GM18867 (cell line): ENCODE results near the gene ADAMTS14.

Experiments
- ATAC-seq: cut with Tn5 transposase; IDR thresholded peaks from one replicate; pipeline ENCODE4 v1.9.1; 2021; ENCODE audit warnings: mild to moderate bottlenecking, moderate library complexity; ENCODE audit not compliant: unreplicated experiment

ADAMTS14 gene

GRCh38 chr10:70688828-70689227, 16.5 kb downstream of the ADAMTS14 start:
- ATAC-seq = no peak

- no peak for ATAC-seq
Observed at GRCh38 chr10:70689661-70690060, 17.4 kb downstream of the ADAMTS14 start.

- ATAC-seq = no peak
Observed at GRCh38 chr10:70690589-70690988, 18.3 kb downstream of the ADAMTS14 start.

DNA sequence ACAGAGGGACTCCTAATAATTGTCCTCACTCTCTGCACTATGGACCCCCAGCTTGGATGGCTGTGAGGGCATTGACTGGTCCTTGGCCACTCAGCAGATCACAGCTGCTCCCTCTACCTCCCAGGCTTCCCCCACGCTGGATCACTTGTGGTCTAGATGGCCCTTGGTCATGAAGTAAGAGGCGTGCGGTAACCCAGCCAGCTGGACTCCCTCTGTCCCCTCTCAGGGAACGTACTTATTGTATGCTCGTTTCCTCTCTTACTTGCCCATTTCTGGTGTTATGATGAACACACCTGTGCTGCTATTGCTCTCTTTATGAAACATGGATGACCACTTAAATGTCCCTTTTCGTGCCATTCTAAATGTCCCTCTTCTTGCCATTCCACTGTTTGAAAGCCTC, 19.3 kb downstream of the ADAMTS14 start:
- ATAC-seq = no peak

DNA sequence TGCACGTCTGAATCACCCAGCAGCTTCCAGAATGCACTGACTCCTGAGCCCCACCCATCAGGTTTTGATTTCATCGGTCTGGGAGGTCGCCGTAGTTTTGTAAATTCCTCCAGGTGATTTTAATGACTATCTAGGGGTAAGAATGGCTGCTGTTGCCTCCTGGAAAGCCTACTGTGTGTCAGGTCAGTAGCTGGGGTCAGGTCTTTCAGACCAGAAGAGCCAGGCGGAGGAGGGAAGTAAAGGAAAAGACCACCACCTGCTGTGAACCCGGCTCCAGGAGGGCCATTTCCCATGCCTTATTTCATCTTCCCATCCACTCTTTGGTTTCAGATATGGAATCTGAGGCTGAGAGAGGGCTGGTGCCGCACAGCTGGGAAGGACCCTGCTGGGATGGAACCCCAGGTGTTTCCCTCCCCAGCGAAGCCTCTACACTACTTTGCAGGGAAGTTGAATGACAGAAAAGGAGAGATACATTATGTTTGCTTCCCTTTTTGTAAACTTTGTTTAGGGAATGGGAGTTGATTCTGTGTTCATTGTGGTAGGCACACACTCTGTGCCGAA, 19.8 kb downstream of the ADAMTS14 start:
- no peak for ATAC-seq

- no peak for ATAC-seq
Observed at GRCh38 chr10:70693619-70694335, 21.5 kb downstream of the ADAMTS14 start.

- no peak for ATAC-seq
Observed at GRCh38 chr10:70694418-70695141, 22.3 kb downstream of the ADAMTS14 start.

GRCh38 chr10:70695241-70696030, 23.1 kb downstream of the ADAMTS14 start:
- no peak for ATAC-seq

- ATAC-seq = no peak
Observed at GRCh38 chr10:70698211-70698610, 25.9 kb downstream of the ADAMTS14 start.

GRCh38 chr10:70699063-70699658, 26.9 kb downstream of the ADAMTS14 start:
- ATAC-seq = no peak

GRCh38 chr10:70699659-70700174, 27.4 kb downstream of the ADAMTS14 start:
- ATAC-seq = no peak

- ATAC-seq = no peak
Observed at GRCh38 chr10:70702190-70702763, 30.0 kb downstream of the ADAMTS14 start.

GRCh38 chr10:70704211-70704610, 31.9 kb downstream of the ADAMTS14 start:
- ATAC-seq = no peak

- ATAC-seq = no peak
Observed at GRCh38 chr10:70705121-70705861, 33.0 kb downstream of the ADAMTS14 start.

- ATAC-seq = no peak
Observed at GRCh38 chr10:70711177-70711576, 38.9 kb downstream of the ADAMTS14 start.

DNA sequence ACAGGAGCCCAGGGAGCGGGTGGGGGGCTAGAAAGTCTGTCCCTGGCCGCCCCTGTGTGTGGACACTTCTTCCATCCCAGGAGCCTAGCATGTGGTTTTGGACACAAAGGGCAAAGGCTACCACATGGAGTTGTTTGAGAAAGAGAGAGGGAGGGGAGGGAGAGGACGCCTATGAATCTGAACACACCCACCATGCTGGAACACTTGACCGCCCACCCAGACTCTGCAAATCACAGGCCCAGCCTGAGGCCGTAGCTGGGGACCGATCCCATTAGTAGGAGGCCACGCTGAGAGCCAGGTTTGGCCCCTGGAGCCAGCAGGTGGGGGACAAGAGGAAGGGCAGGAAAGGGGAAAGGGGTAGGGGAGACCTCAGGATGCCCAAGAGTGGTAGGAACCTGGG, 39.6 kb downstream of the ADAMTS14 start:
- no peak for ATAC-seq

DNA sequence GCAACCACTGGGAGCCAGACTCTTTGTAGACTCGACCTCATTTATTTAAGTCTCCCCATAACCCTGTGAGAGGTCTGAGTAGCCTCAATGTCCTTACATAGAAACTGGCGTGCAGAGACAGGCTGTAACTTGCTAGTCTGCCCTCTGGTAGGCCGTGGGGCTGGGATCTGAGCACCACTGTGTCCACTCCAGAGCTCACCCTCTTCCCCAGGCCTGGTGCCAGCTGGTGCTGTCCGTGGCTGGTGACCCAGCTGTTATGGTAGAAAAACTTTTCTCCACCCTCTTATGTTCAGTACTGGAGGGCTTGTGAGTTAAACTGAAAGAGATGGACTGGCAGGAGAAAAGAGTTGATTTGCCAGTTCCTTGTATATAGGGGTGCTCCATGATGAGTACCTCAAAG, 41.9 kb downstream of the ADAMTS14 start:
- ATAC-seq = no peak

- ATAC-seq = no peak
Observed at GRCh38 chr10:70714951-70715350, 42.6 kb downstream of the ADAMTS14 start.
